Transverse colon (tissue), 3 donors: Measurements from ENCODE around the gene NUB1.

Source experiments
- CTCF ChIP-seq, 5 experiments: fragments of 200-600 bp in 3 of 5; fragments of 450-650 bp in 2 of 5; sonication (generic) in 3 of 5; IDR thresholded peaks; 1 replicate in 2 of 5; 2 replicates in 3 of 5; pipeline ENCODE4 v1.5.1; 2016 to 2017; ENCODE audit warnings: antibody characterized with exemption in 5 of 5, inconsistent platforms in 3 of 5, mild to moderate bottlenecking in 2 of 5, moderate library complexity in 1 of 5
- POLR2A ChIP-seq: fragments of 450-650 bp; IDR thresholded peaks from one replicate; pipeline ENCODE4 v1.6.1; 2016; ENCODE audit warnings: antibody characterized with exemption, mild to moderate bottlenecking, moderate library complexity

GRCh38 chr7:151304856-151305255 lies 36.8 kb upstream of the NUB1 start:
- no peak for TF ChIP-seq CTCF (IDR thresholded peaks at IDR 0.05)
- no peak for TF ChIP-seq POLR2A
